Fibroblast of mammary gland (primary cell): Measurements from ENCODE around the gene CRLF2.
A peak's percentile ranks its signal among the peaks of the same experiment; 100 is the strongest.

Experiments used
- DNase-seq: peaks from one replicate; pipeline ENCODE4 v3.0.0-alpha.2; 2010; ENCODE audit warnings: low read depth
- H3K4me3 ChIP-seq: 2 replicates; pipeline ENCODE4 v1.5.1; 2011; ENCODE audit warnings: low read depth, mild to moderate bottlenecking, low read length, moderate library complexity; ENCODE audit not compliant: control insufficient read depth
- CTCF ChIP-seq: conservative IDR thresholded peaks from 2 replicates; pipeline ENCODE4 v1.5.1; 2011; ENCODE audit warnings: low read depth, low read length, inconsistent platforms; ENCODE audit not compliant: control insufficient read depth, insufficient read depth

The CRLF2 gene

DNA sequence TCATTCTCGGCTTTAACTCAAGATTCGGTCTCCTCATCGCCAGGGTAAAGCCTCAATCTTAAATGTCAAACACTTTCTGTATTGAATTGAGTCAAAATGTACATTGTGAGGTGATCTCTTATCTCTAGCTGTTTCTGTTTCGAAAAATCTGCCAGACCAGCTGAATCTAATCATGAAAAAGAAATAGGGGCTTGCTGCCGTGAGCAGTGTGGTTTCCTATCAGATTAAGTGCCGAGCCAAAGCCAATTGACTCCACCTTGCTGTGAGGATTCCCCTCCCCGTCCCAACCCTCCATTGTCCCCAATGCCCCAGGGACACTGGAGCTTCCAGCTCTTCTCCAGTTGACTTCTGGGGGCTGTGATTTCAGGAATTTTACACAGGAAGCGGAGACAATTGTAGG lies 12.5 kb upstream of the CRLF2 start:
- DNase-seq: no peak
- TF ChIP-seq CTCF: no peak
- no peak overlapping the region for H3K4me3 ChIP-seq

DNA sequence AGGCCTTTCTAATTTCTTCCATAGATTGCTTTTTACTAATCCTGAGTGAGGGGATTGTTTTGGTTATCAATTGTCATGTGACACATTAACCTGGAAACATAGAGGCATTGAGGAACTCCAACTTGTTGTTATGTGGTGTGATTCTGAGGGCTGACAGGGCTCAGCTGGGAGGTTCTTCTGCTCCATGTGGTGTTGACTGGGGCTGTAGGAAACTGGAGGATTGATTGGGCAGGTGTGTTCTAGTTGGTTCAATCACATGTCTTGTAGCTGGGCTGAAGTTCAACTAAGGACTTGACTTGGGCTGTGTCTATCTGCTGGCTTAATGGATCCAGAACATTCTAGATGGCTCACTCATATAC lies 10.8 kb upstream of the CRLF2 start:
- no peak for DNase-seq
- TF ChIP-seq CTCF: no peak
- no peak overlapping the region for H3K4me3 ChIP-seq

GRCh38 chrX:1222531-1223241 lies 10.2 kb upstream of the CRLF2 start:
- peak; percentile 10 for DNase-seq
- no peak for TF ChIP-seq CTCF
- H3K4me3 ChIP-seq: no peak overlapping the region

GRCh38 chrX:1221296-1221845 lies 8.9 kb upstream of the CRLF2 start:
- no peak for DNase-seq
- H3K4me3 ChIP-seq: no peak overlapping the region
- no peak for TF ChIP-seq CTCF

DNA sequence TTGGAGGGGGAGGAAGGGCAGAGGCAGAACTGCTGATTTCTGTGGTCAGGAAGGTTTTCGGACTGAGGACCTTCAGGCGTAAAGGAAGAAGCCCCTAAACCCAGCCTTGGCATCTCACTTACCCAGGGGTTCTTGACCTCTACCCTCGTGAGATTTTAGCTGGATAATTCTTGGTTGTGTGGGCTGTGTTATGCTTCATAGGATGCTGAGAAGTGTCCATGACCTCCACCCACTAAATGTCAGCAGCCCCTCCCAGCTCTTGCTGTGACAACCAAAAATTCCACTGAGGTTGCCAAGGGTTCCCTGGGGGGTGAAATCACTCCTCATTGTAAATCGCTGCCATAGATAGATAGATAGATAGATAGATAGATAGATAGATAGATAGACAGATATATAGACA lies 5.8 kb upstream of the CRLF2 start:
- no peak overlapping the region for H3K4me3 ChIP-seq
- TF ChIP-seq CTCF: no peak
- no peak for DNase-seq

DNA sequence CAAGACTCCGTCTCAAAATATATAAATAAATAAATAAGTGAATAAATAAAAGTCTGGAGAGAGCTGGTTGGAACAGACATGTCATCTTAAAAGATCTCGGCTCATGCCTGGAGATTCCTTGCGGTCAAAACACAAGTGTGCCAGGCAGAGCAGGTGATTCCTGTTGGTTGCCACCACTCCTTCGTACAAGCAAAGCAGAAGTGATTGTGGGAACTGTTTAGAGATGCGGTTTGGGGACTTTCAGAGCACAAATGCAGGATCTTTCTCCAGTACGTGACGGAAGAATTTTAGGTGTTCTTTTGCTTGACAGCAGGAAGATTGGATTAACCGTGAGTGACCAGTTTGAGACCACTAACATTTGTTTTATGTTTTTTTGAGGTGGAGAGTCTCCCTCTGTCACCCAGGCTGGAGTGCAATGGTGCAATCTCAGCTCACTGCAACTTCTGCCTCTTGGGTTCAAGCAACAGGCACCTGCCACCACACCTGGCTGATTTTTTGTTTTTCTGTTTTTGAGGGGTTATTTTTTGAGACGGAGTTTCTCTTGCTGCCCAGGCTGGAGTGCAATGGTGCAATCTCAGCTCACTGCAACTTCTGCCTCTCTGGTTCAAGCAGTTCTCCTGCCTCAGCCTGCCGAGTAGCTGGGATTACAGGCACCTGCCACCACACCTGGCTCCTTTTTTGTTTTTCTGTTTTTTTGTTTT lies 2.8 kb upstream of the CRLF2 start:
- H3K4me3 ChIP-seq: no peak overlapping the region
- DNase-seq: no peak
- TF ChIP-seq CTCF: no peak

- no peak overlapping the region for H3K4me3 ChIP-seq
- DNase-seq: no peak
- TF ChIP-seq CTCF: no peak
Measured at GRCh38 chrX:1213971-1214370, 1.5 kb upstream of the CRLF2 start.
